WERI-Rb-1 (cell line): Measurements from ENCODE around the gene MYG1.

Source experiments
- DNase-seq: peaks from one replicate; pipeline ENCODE4 v3.0.0-alpha.2; 2020
- H3K27ac ChIP-seq: fragments of 250-450 bp; sonication (Bioruptor Pico); 2 replicates; pipeline ENCODE4 v1.5.1; 2020; ENCODE audit warnings: mild to moderate bottlenecking, moderate library complexity
- H3K27me3 ChIP-seq: fragments of 250-450 bp; sonication (Bioruptor Pico); 2 replicates; pipeline ENCODE4 v1.5.1; 2021; ENCODE audit warnings: mild to moderate bottlenecking, low read depth, moderate library complexity; ENCODE audit not compliant: insufficient read depth, severe bottlenecking
- H3K36me3 ChIP-seq: fragments of 250-450 bp; sonication (Bioruptor Pico); 2 replicates; pipeline ENCODE4 v1.5.1; 2020; ENCODE audit warnings: mild to moderate bottlenecking, moderate library complexity
- H3K4me3 ChIP-seq: 2 replicates; pipeline ENCODE4 v1.5.1; 2011; ENCODE audit warnings: low read depth, mild to moderate bottlenecking, control low read depth, low read length
- H3K9me3 ChIP-seq: fragments of 250-450 bp; sonication (Bioruptor Pico); 2 replicates; pipeline ENCODE4 v1.5.1; 2021; ENCODE audit warnings: mild to moderate bottlenecking, moderate library complexity; ENCODE audit not compliant: severe bottlenecking
- TF ChIP-seq, protein P1 (sequence below): IDR thresholded peaks from 2 replicates; pipeline ENCODE4 v1.5.1; 2011; ENCODE audit warnings: low read depth, mild to moderate bottlenecking, control low read depth, inconsistent platforms, low read length

MYG1 gene

DNA sequence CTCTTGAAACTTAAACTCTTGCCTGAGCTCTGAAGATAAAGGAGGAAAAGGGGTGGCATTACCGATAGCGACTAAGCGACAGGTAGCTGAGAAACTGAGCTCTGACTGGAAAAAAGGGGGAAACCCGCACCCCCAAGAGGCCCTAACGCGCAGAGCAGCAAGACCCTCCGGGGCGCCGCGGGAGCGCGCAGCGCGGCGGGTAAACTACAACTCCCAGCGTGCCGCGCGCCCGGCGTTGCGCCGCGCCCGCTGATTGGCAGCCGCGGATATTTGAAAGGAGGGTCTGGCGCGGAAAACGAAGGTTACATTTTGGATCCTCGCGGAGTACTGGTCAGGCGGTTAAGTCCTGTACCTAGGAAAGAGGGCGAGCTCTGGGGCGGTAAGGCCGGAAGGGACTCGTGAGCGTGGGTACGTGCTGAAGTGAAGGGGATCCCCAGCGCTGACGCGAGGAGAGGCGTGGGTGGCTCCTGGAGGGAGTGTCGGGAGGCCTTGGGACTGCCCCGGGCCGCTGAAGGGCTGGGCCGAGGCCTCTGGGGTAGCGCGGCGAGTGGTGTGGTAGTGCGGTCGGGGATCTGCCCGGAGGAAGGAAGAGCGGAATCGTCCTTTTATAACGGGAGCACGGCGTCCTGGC, 31.4 kb upstream of the MYG1 start, which contains the start of gene ESPL1:
Gene ESPL1 (plus strand): TSS at position 301 of the 631 bp plus-strand sequence. CDS start 468 bp downstream, outside the sequence.
- H3K9me3 ChIP-seq: no peaks in the 10 kb centered on the region
- no peaks in the 10 kb centered on the region for H3K27me3 ChIP-seq
- peak within 1 kb of the TSS; percentile 83 for H3K4me3 ChIP-seq
- DNase-seq: peak; percentile 81
- H3K27ac ChIP-seq: peak within 1 kb of the TSS; percentile 83
- peaks cover 41% of the 10 kb centered on the region for H3K36me3 ChIP-seq
- TF ChIP-seq, protein P1, sequence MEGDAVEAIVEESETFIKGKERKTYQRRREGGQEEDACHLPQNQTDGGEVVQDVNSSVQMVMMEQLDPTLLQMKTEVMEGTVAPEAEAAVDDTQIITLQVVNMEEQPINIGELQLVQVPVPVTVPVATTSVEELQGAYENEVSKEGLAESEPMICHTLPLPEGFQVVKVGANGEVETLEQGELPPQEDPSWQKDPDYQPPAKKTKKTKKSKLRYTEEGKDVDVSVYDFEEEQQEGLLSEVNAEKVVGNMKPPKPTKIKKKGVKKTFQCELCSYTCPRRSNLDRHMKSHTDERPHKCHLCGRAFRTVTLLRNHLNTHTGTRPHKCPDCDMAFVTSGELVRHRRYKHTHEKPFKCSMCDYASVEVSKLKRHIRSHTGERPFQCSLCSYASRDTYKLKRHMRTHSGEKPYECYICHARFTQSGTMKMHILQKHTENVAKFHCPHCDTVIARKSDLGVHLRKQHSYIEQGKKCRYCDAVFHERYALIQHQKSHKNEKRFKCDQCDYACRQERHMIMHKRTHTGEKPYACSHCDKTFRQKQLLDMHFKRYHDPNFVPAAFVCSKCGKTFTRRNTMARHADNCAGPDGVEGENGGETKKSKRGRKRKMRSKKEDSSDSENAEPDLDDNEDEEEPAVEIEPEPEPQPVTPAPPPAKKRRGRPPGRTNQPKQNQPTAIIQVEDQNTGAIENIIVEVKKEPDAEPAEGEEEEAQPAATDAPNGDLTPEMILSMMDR: peak; percentile 39

DNA sequence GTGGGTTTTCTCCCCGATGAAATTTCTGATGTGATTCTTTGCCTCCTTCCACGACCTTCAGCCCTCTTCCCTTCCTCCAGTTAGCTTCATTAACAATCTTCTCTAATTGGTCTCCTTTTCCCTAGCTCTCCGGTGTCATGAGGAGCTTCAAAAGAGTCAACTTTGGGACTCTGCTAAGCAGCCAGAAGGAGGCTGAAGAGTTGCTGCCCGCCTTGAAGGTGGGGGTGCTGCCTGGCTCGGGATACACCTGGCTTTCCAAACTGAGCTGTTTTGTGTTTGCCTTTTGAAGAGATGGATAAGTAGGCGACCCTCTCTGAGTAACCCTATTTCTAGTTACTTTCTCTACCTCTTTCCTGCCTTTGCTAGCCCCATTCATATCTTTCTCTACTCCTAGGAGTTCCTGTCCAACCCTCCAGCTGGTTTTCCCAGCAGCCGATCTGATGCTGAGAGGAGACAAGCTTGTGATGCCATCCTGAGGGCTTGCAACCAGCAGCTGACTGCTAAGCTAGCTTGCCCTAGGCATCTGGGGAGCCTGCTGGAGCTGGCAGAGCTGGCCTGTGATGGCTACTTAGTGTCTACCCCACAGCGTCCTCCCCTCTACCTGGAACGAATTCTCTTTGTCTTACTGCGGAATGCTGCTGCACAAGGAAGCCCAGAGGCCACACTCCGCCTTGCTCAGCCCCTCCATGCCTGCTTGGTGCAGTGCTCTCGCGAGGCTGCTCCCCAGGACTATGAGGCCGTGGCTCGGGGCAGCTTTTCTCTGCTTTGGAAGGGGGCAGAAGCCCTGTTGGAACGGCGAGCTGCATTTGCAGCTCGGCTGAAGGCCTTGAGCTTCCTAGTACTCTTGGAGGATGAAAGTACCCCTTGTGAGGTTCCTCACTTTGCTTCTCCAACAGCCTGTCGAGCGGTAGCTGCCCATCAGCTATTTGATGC, 30.6 kb upstream of the MYG1 start:
- no peaks in the 10 kb centered on the region for H3K27me3 ChIP-seq
- TF ChIP-seq, protein P1: no peak
- H3K9me3 ChIP-seq: no peaks in the 10 kb centered on the region
- DNase-seq: no peak
- peaks cover 45% of the 10 kb centered on the region for H3K36me3 ChIP-seq
- peak overlapping the region; percentile 83 for H3K27ac ChIP-seq
- H3K4me3 ChIP-seq: peak overlapping the region; percentile 83

DNA sequence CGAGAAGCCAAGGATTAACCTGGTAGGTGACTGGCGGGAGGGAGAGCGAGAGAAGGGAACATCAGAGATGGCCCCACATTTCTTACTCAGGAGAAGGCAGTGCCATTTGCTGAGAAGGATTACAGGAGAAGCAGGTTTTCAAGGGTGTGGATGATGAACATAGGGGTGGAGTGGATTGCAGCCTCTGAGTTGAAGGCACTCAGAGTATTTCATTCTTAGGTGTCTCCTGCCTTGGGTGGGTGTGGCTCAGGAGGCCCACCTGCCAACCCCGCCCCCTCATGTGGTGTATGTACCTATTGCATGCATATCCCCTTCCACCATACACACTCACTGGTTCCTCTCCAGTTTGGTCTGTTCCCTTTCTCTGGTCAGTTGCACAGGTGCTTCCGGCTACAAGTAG, 25.1 kb upstream of the MYG1 start:
- H3K27me3 ChIP-seq: no peaks in the 10 kb centered on the region
- TF ChIP-seq, protein P1: no peak
- no peak overlapping the region for H3K4me3 ChIP-seq
- DNase-seq: no peak
- no peak overlapping the region for H3K27ac ChIP-seq
- H3K36me3 ChIP-seq: peaks cover 87% of the 10 kb centered on the region
- no peaks in the 10 kb centered on the region for H3K9me3 ChIP-seq

DNA sequence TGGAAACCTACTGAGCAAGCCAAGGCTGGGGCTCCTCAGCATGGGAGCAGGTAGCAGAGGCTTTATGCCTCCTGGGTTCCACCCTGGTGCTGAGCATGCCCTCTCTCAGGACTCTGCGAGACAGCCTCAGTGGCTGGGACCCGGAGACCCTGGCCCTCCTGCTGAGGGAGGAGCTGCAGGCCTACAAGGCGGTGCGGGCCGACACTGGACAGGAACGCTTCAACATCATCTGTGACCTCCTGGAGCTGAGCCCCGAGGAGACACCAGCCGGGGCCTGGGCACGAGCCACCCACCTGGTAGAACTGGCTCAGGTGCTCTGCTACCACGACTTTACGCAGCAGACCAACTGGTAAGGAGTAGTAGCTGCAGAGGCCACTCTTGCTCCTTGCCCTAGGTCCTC, 23.0 kb upstream of the MYG1 start:
- Histone ChIP-seq H3K4me3 (no peak overlapping the region), H3K27ac (no peak overlapping the region), H3K27me3 (no peaks in the 10 kb centered on the region), H3K9me3 (no peaks in the 10 kb centered on the region), H3K36me3 (peaks cover 87% of the 10 kb centered on the region)
- TF ChIP-seq, protein P1: no peak
- DNase-seq: no peak

DNA sequence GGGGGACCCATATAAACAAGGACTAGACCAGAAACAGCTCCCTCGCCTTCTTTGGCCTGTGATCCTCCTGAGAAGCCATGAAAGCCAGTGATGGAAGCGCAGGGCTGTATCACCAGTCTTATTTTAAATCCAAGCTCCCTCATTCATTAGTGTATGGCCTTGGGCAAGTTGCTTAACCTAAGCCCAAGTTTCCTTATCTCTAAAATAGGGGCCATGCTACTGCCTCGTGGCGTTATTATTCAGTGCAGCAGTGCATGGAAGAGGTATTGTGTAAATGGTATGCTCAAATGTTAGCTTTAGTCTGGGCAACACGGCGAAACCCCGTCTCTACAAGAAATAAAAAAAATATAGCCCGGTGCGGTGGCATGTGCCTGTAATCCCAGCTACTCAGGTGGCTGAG, 21.5 kb upstream of the MYG1 start:
- TF ChIP-seq, protein P1: no peak
- peaks cover 90% of the 10 kb centered on the region for H3K36me3 ChIP-seq
- H3K9me3 ChIP-seq: no peaks in the 10 kb centered on the region
- H3K27me3 ChIP-seq: no peaks in the 10 kb centered on the region
- no peak overlapping the region for H3K27ac ChIP-seq
- no peak overlapping the region for H3K4me3 ChIP-seq
- DNase-seq: no peak
